Esophagus muscularis mucosa (tissue), 4 donors: ENCODE measurements around the gene ZNF844.

Experiments
- CTCF ChIP-seq, 3 experiments: fragments of 200-600 bp in 2 of 3; fragments of 450-650 bp in 1 of 3; sonication (generic) in 2 of 3; IDR thresholded peaks; one replicate each; pipeline ENCODE4 v1.5.1; 2017 to 2019; ENCODE audit warnings: antibody characterized with exemption in 3 of 3, mild to moderate bottlenecking in 2 of 3, moderate library complexity in 1 of 3
- EP300 ChIP-seq: sonication (generic); formaldehyde crosslinking; IDR thresholded peaks from one replicate; pipeline ENCODE4 v1.6.1; 2017; ENCODE audit warnings: antibody characterized with exemption
- POLR2A ChIP-seq: fragments of 450-650 bp; IDR thresholded peaks from one replicate; pipeline ENCODE4 v1.6.1; 2017; ENCODE audit warnings: antibody characterized with exemption, moderate library complexity, mild to moderate bottlenecking, low read depth

- no peak for TF ChIP-seq CTCF (IDR thresholded peaks at IDR 0.05)
- TF ChIP-seq POLR2A, result no peak
- TF ChIP-seq EP300, result no peak
Observed at GRCh38 chr19:12015753-12016116, 48.8 kb upstream of the ZNF844 start.
